Common myeloid progenitor, CD34-positive (primary cell): ENCODE measurements around the gene MPST.

ENCODE experiments used
- CTCF ChIA-PET: fragments of 350-600 bp; sonication (Branson Sonifier 250); formaldehyde crosslinking; loops from one replicate; lab custom pipeline; 2021; ENCODE audit warnings: antibody characterized with exemption; lab: Charles Lee
- POLR2A ChIA-PET: fragments of 350-600 bp; sonication (Branson Sonifier 250); formaldehyde crosslinking; loops from one replicate; lab custom pipeline; 2021; ENCODE audit warnings: antibody characterized with exemption; lab: Charles Lee
- DNase-seq, 3 donors: peaks; one replicate each; pipeline versions ENCODE4 v3.0.0 to v3.0.0-alpha.2; 2013
- H3K27ac ChIP-seq, 2 experiments: 1 replicate in 1 of 2; 2 replicates in 1 of 2; pipeline ENCODE4 v1.7.0; 2013; ENCODE audit warnings: inconsistent platforms in 2 of 2, low read length in 2 of 2, mild to moderate bottlenecking in 2 of 2, low read depth in 1 of 2, moderate library complexity in 1 of 2; ENCODE audit not compliant: severe bottlenecking in 2 of 2, insufficient read depth in 1 of 2, poor library complexity in 1 of 2
- H3K27me3 ChIP-seq, 5 experiments: replicated peaks in 2 of 5; 1 replicate in 3 of 5; 2 replicates in 2 of 5; pipeline versions ENCODE4 v1.6.1 to v1.7.0; 2013; ENCODE audit warnings: low read length in 4 of 5, mild to moderate bottlenecking in 2 of 5, moderate library complexity in 2 of 5, inconsistent platforms in 1 of 5; ENCODE audit not compliant: insufficient read depth in 5 of 5, control insufficient read depth in 4 of 5
- H3K36me3 ChIP-seq, 4 experiments: 1 replicate in 2 of 4; 2 replicates in 2 of 4; pipeline versions ENCODE4 v1.6.1 to v1.7.0; 2013; ENCODE audit warnings: low read length in 3 of 4, control low read depth in 1 of 4, mild to moderate bottlenecking in 1 of 4; ENCODE audit not compliant: control insufficient read depth in 4 of 4, insufficient read depth in 4 of 4
- H3K4me1 ChIP-seq, 4 experiments: 1 replicate in 3 of 4; 2 replicates in 1 of 4; pipeline versions ENCODE4 v1.6.1 to v1.7.1; 2013; ENCODE audit warnings: low read length in 3 of 4, mild to moderate bottlenecking in 3 of 4, control low read depth in 1 of 4, inconsistent platforms in 1 of 4, moderate library complexity in 1 of 4; ENCODE audit not compliant: control insufficient read depth in 4 of 4, insufficient read depth in 4 of 4; ENCODE audit errors: control extremely low read depth in 1 of 4
- H3K4me3 ChIP-seq, 7 experiments: 1 replicate in 4 of 7; 2 replicates in 3 of 7; pipeline versions ENCODE4 v1.5.1 to v1.7.0; 2013; ENCODE audit warnings: mild to moderate bottlenecking in 7 of 7, low read length in 6 of 7, moderate library complexity in 6 of 7, inconsistent platforms in 2 of 7, low read depth in 2 of 7, control low read depth in 1 of 7; ENCODE audit not compliant: insufficient read depth in 4 of 7, control insufficient read depth in 1 of 7; ENCODE audit errors: extremely low read depth in 1 of 7
- H3K9me3 ChIP-seq, 5 experiments: 1 replicate in 4 of 5; 2 replicates in 1 of 5; pipeline versions ENCODE4 v1.6.1 to v1.7.1; 2013; ENCODE audit warnings: low read length in 4 of 5, mild to moderate bottlenecking in 2 of 5, inconsistent platforms in 1 of 5, low read depth in 1 of 5, moderate library complexity in 1 of 5; ENCODE audit not compliant: control insufficient read depth in 4 of 5, insufficient read depth in 2 of 5; ENCODE audit errors: control extremely low read depth in 1 of 5
- WGBS: methylation state at CpG from one replicate; pipeline ENCODE4 v1.1.5; 2013; ENCODE audit not compliant: insufficient coverage; 5-methylcytosine and 5-hydroxymethylcytosine counted together

The MPST gene

GRCh38 chr22:37025500-37026070, 6.0 kb downstream of the MPST start:
- H3K27ac ChIP-seq: no peak overlapping the region
- peaks cover 0 to 16% (median 4%) of the 10 kb centered on the region in 4 experiments for H3K4me1 ChIP-seq
- ChIA-PET POLR2A (no interaction called here), CTCF (interaction anchor here (1.0 to 1.8 kb wide), 3 partner anchors 18 to 242 kb away, joined by 3 to 7 read pairs (median 3); no protein-coding TSS in a partner anchor)
- H3K27me3 ChIP-seq: no peaks in the 10 kb centered on the region
- H3K36me3 ChIP-seq: peaks cover 5 to 64% (median 33%) of the 10 kb centered on the region in 4 experiments
- DNase-seq: no peak
- H3K4me3 ChIP-seq: no peak overlapping the region
- H3K9me3 ChIP-seq: no peaks in the 10 kb centered on the region
- 96% methylated on average over 10 of the region's 10 CpGs for WGBS

- H3K9me3 ChIP-seq: no peaks in the 10 kb centered on the region
- H3K27ac ChIP-seq: no peak overlapping the region
- DNase-seq: no peak
- whole genome bisulfite sequencing: 100% methylated on average over 5 of the region's 5 CpGs
- POLR2A ChIA-PET: no interaction called here
- CTCF ChIA-PET: interaction anchor here (1.1 to 1.8 kb wide), 2 partner anchors 18 to 190 kb away, joined by 3 to 7 read pairs; no protein-coding TSS in a partner anchor
- H3K4me3 ChIP-seq: no peak overlapping the region
- peaks cover 0 to 13% (median 2%) of the 10 kb centered on the region in 4 experiments for H3K4me1 ChIP-seq
- H3K27me3 ChIP-seq: no peaks in the 10 kb centered on the region
- H3K36me3 ChIP-seq: peaks cover 5 to 65% (median 33%) of the 10 kb centered on the region in 4 experiments
Observed at GRCh38 chr22:37026325-37026724, 6.8 kb downstream of the MPST start.

GRCh38 chr22:37027556-37027955, 8.0 kb downstream of the MPST start:
- Histone ChIP-seq H3K27me3 (no peaks in the 10 kb centered on the region), H3K36me3 (peaks cover 5 to 64% (median 33%) of the 10 kb centered on the region in 4 experiments), H3K9me3 (no peaks in the 10 kb centered on the region), H3K27ac (no peak overlapping the region), H3K4me3 (no peak overlapping the region), H3K4me1 (peaks cover 0 to 2% (median 0%) of the 10 kb centered on the region in 4 experiments)
- 94% methylated on average over 7 of the region's 7 CpGs for WGBS
- CTCF ChIA-PET: no interaction called here
- POLR2A ChIA-PET: no interaction called here
- no peak for DNase-seq

- no peaks in the 10 kb centered on the region for H3K27me3 ChIP-seq
- H3K27ac ChIP-seq: no peak overlapping the region
- H3K4me1 ChIP-seq: no peaks in the 10 kb centered on the region
- no peaks in the 10 kb centered on the region for H3K9me3 ChIP-seq
- CTCF ChIA-PET: interaction anchor here (0.8 to 6.2 kb wide), 5 partner anchors 9 to 41 kb away, joined by 3 to 39 read pairs (median 6); partner anchors contain the start of genes MPST and TST
- WGBS: 99% methylated on average over 20 of the region's 22 CpGs
- DNase-seq: no peak
- peaks cover 5 to 60% (median 33%) of the 10 kb centered on the region in 4 experiments for H3K36me3 ChIP-seq
- H3K4me3 ChIP-seq: no peak overlapping the region
- POLR2A ChIA-PET: no interaction called here
Observed at GRCh38 chr22:37028692-37029674, 9.4 kb downstream of the MPST start.

- WGBS: 89% methylated on average over 14 of the region's 14 CpGs
- CTCF ChIA-PET: interaction anchor here (1.2 to 6.2 kb wide), 4 partner anchors 11 to 20 kb away, joined by 3 to 39 read pairs (median 14); partner anchors contain the start of genes MPST and TST
- H3K36me3 ChIP-seq: peaks cover 0 to 43% (median 22%) of the 10 kb centered on the region in 4 experiments
Observed at GRCh38 chr22:37030560-37031281, 11.2 kb downstream of the MPST start.

GRCh38 chr22:37032134-37032534, 12.6 kb downstream of the MPST start:
- Histone ChIP-seq H3K4me1 (no peaks in the 10 kb centered on the region), H3K9me3 (no peaks in the 10 kb centered on the region), H3K27me3 (no peaks in the 10 kb centered on the region), H3K36me3 (peaks cover 0 to 31% (median 16%) of the 10 kb centered on the region in 4 experiments), H3K4me3 (no peak overlapping the region), H3K27ac (no peak overlapping the region)
- ChIA-PET POLR2A (no interaction called here), CTCF (interaction anchor here (1.1 to 6.2 kb wide), 4 partner anchors 12 to 248 kb away, joined by 3 to 39 read pairs (median 9); partner anchors contain the start of genes MPST and TST)
- DNase-seq: no peak
- WGBS: 100% methylated on average over 1 of the region's 2 CpGs

More at GRCh38 chr22:37030560-37031281, 11.2 kb downstream of the MPST start:
- Histone ChIP-seq H3K27me3 (no peaks in the 10 kb centered on the region), H3K4me1 (no peaks in the 10 kb centered on the region), H3K27ac (no peak overlapping the region), H3K9me3 (no peaks in the 10 kb centered on the region), H3K4me3 (no peak overlapping the region)
- POLR2A ChIA-PET: no interaction called here
- no peak for DNase-seq
